SU-DHL-6 (cell line): ENCODE data around the gene ANXA10.

Experiments
- CTCF ChIP-seq: fragments of 200-600 bp; sonication (generic); IDR thresholded peaks from one replicate; pipeline ENCODE4 v1.5.1; 2017; ENCODE audit warnings: antibody characterized with exemption, mild to moderate bottlenecking, low read length, moderate library complexity; ENCODE audit not compliant: insufficient read depth, poor library complexity, severe bottlenecking
- EZH2phosphoT487 ChIP-seq: fragments of 200-600 bp; sonication (generic), shearing (Covaris generic); conservative IDR thresholded peaks from 2 replicates; pipeline ENCODE4 v1.6.1; 2018; ENCODE audit warnings: mild to moderate bottlenecking, antibody characterized with exemption, low read length, moderate library complexity, mixed read lengths

- TF ChIP-seq CTCF, result no peak
- no peak for TF ChIP-seq EZH2phosphoT487
These were observed 71.7 kb downstream of the ANXA10 start for GRCh38 chr4:168164045-168164444.
